HG02973 (cell line): Measurements from ENCODE around the gene FOXO6.

ENCODE experiments used
- ATAC-seq: cut with Tn5 transposase; IDR thresholded peaks from one replicate; pipeline ENCODE4 v1.9.1; 2021; ENCODE audit warnings: moderate library complexity; ENCODE audit not compliant: unreplicated experiment

FOXO6 gene

GRCh38 chr1:41419584-41420295 is 58.5 kb downstream of the FOXO6 start:
- no peak for ATAC-seq

GRCh38 chr1:41420351-41420750 is 59.1 kb downstream of the FOXO6 start:
- ATAC-seq: no peak

- no peak for ATAC-seq
Measured at GRCh38 chr1:41420860-41421259, 59.6 kb downstream of the FOXO6 start.

GRCh38 chr1:41422306-41422705 is 61.1 kb downstream of the FOXO6 start:
- ATAC-seq: no peak

GRCh38 chr1:41423511-41424191 is 62.4 kb downstream of the FOXO6 start:
- ATAC-seq: no peak

GRCh38 chr1:41424581-41425118 is 63.4 kb downstream of the FOXO6 start:
- no peak for ATAC-seq

- no peak for ATAC-seq
Measured at GRCh38 chr1:41425369-41425768, 64.1 kb downstream of the FOXO6 start.

GRCh38 chr1:41426201-41426890 is 65.1 kb downstream of the FOXO6 start:
- no peak for ATAC-seq

- ATAC-seq: no peak
Measured at GRCh38 chr1:41427122-41427913, 66.1 kb downstream of the FOXO6 start.

- ATAC-seq: no peak
Measured at GRCh38 chr1:41427916-41428737, 66.9 kb downstream of the FOXO6 start.

- no peak for ATAC-seq
Measured at GRCh38 chr1:41428738-41429640, 67.8 kb downstream of the FOXO6 start.

GRCh38 chr1:41429641-41430035 is 68.4 kb downstream of the FOXO6 start:
- no peak for ATAC-seq

GRCh38 chr1:41430069-41430468 is 68.8 kb downstream of the FOXO6 start:
- no peak for ATAC-seq

GRCh38 chr1:41430582-41430981 is 69.3 kb downstream of the FOXO6 start:
- ATAC-seq: no peak

- ATAC-seq: no peak
Measured at GRCh38 chr1:41431490-41432350, 70.5 kb downstream of the FOXO6 start.
